Lower leg skin (tissue), 3 donors: ENCODE measurements around the gene LCLAT1.

Experiments used
- CTCF ChIP-seq, 3 donors: fragments of 450-650 bp; IDR thresholded peaks; one replicate each; pipeline ENCODE4 v1.5.1; 2016; ENCODE audit warnings: antibody characterized with exemption in 3 of 3, mild to moderate bottlenecking in 3 of 3, moderate library complexity in 2 of 3
- POLR2A ChIP-seq, 2 donors: fragments of 450-650 bp; IDR thresholded peaks; one replicate each; pipeline ENCODE4 v1.6.1; 2016 to 2017; ENCODE audit warnings: antibody characterized with exemption in 2 of 2, mild to moderate bottlenecking in 1 of 2, moderate library complexity in 1 of 2

- TF ChIP-seq CTCF (IDR thresholded peaks at IDR 0.05), result no peak
- TF ChIP-seq POLR2A (IDR thresholded peaks at IDR 0.05), result no peak
These were observed 230.9 kb downstream of the LCLAT1 start for GRCh38 chr2:30677861-30678385.
